A549 (cell line): ENCODE results near the gene MDH2.

Source experiments
- JUNB ChIP-seq: fragments of >200 bp; sonication (Bioruptor Twin); formaldehyde crosslinking; IDR thresholded peaks from 2 replicates; pipeline ENCODE4 v1.6.1; 2016
- SMC3 ChIP-seq: fragments of >200 bp; sonication (Bioruptor Twin); formaldehyde crosslinking; IDR thresholded peaks from 3 replicates; pipeline ENCODE4 v1.6.1; 2018; ENCODE audit warnings: inconsistent platforms

- TF ChIP-seq JUNB, result no peak
- TF ChIP-seq SMC3, result no peak
These were observed 43.6 kb downstream of the MDH2 start for GRCh38 chr7:76091506-76091905.
